HFFc6 (cell line): ENCODE data around the gene RAB29. TPM values are rescaled to one million over a fixed set of nuclear protein-coding genes. Genes with fewer than 3 reads are reported as not detected.

ENCODE experiments used
- DNase-seq: peaks from one replicate; pipeline ENCODE4 v3.0.0-alpha.2; 2018
- H3K27ac Mint-ChIP-seq: 2 replicates; pipeline ENCODE4 v1.8.0; 2020; ENCODE audit warnings: mild to moderate bottlenecking, mixed read lengths
- H3K27me3 Mint-ChIP-seq: 2 replicates; pipeline ENCODE4 v1.8.0; 2021; ENCODE audit warnings: mild to moderate bottlenecking, moderate library complexity, mixed read lengths; ENCODE audit not compliant: insufficient read depth
- H3K36me3 Mint-ChIP-seq: 2 replicates; pipeline ENCODE4 v1.8.0; 2021; ENCODE audit warnings: low read depth, mixed read lengths
- H3K4me1 Mint-ChIP-seq: 2 replicates; pipeline ENCODE4 v1.8.0; 2020; ENCODE audit warnings: low read depth, mixed read lengths
- H3K4me3 Mint-ChIP-seq: 2 replicates; pipeline ENCODE4 v1.8.0; 2020; ENCODE audit warnings: mild to moderate bottlenecking, moderate library complexity, mixed read lengths
- H3K9me3 Mint-ChIP-seq: 2 replicates; pipeline ENCODE4 v1.8.0; 2020; ENCODE audit warnings: mild to moderate bottlenecking, mixed read lengths
- total RNA-seq, 6 experiments: library from RNA; stranded (reverse); fragmentation: NEBNext Ultra II Directional; extraction: Animal tissue kit (Norgen Biotek cat#: 25700); gene quantifications; 2 replicates in 1 of 6; 3 replicates in 5 of 6; pipeline ENCODE4 v1.2.3, GENCODE V29; 2021
- TF ChIP-seq, protein P1 (sequence below): fragments of 200-600 bp; sonication (generic); IDR thresholded peaks from 2 replicates; pipeline ENCODE4 v1.5.0; 2021; ENCODE audit warnings: antibody characterized with exemption, mild to moderate bottlenecking

Gene RAB29
- total RNA-seq, 6 experiments from 2014 or later = 10.6 to 13.0 (median 11.5) TPM

DNA sequence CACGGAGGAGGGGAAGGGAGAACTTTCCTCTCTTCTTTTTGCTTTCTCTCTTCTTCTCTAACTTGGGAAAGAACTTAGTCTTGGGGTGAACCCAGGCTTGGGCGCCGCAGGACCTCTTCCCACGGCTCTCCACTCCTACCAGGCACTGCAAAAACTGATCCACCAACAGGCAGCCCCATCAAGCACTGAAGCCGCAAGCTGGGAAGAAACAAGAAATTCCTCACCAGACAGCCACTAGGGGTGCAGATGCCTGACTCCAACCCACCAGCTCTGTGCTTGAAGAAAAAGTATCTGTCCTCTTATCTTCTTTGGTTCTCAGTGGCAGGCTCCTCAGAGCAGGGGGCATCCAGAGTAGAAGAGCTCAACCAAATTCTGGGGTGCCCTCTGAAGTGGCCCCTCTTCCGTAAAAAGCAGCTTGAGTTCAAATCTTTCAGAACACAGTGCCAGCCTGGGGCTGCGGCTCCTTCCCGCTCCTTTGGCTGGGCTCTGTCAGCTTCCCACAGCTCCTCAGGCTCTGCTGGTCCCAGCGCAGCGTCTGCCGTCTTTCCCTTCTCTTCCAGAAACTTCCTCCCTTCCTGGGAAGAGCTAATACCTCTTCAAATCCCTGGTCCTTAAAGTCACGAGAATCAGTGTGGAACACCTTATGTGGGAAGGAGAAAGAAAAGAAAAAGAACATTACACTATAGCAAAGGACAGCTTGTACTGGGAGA is 35.3 kb upstream of the RAB29 start:
- H3K27me3 Mint-ChIP-seq = peaks cover 4% of the 10 kb centered on the region
- no peaks in the 10 kb centered on the region for H3K9me3 Mint-ChIP-seq
- peaks cover 15% of the 10 kb centered on the region for H3K36me3 Mint-ChIP-seq
- H3K27ac Mint-ChIP-seq = no peak overlapping the region; the same call in 1 of the 2 replicates
- no peak overlapping the region for H3K4me3 Mint-ChIP-seq
- TF ChIP-seq, protein P1, sequence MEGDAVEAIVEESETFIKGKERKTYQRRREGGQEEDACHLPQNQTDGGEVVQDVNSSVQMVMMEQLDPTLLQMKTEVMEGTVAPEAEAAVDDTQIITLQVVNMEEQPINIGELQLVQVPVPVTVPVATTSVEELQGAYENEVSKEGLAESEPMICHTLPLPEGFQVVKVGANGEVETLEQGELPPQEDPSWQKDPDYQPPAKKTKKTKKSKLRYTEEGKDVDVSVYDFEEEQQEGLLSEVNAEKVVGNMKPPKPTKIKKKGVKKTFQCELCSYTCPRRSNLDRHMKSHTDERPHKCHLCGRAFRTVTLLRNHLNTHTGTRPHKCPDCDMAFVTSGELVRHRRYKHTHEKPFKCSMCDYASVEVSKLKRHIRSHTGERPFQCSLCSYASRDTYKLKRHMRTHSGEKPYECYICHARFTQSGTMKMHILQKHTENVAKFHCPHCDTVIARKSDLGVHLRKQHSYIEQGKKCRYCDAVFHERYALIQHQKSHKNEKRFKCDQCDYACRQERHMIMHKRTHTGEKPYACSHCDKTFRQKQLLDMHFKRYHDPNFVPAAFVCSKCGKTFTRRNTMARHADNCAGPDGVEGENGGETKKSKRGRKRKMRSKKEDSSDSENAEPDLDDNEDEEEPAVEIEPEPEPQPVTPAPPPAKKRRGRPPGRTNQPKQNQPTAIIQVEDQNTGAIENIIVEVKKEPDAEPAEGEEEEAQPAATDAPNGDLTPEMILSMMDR = peak; percentile 53
- no peak for DNase-seq
- H3K4me1 Mint-ChIP-seq = peaks cover 40% of the 10 kb centered on the region

DNA sequence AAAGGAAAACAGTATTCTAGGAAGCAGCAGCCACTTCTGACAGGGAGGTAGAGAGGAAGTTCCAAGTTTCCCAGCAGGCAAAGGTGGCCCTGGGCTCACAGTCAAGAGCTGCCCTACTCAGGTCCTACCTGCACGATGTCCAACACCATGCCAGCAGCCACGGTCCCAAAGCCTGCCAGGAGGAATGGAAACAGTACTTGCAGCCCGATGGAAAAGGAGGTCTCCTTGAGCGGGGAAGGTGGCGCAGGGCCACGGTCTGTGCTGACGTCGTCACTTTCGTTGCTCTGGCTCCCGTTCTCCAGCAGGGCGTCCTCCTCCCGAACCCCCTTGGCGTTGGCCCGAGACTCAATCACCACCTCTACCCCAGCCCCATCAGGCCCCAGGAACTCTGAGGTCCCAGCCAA is 34.7 kb upstream of the RAB29 start:
- Mint-ChIP-seq H3K27ac (no peak overlapping the region), H3K27me3 (peaks cover 4% of the 10 kb centered on the region), H3K9me3 (no peaks in the 10 kb centered on the region), H3K4me3 (no peak overlapping the region), H3K4me1 (peaks cover 47% of the 10 kb centered on the region), H3K36me3 (peaks cover 15% of the 10 kb centered on the region)
- TF ChIP-seq, protein P1 = no peak
- DNase-seq = no peak

DNA sequence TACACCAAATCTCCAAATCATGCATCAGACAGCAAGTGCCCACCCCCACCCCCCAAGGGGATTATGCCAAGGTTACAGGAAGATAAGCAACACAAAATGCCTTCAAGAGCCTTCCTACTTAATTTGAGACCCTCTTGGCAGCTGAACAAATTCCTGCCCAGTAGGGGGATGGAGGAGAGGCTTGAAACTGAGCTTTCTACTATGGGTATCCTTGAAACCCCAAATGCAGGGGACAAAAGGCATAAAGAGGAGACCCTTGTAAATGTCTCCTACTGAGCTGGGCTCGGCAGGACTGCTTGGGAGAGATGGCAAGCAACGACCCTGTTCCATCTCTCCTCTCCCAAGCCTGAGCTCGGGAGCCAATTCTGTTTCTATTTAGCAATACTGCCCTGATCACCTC is 34.2 kb upstream of the RAB29 start:
- Mint-ChIP-seq H3K4me3 (no peak overlapping the region), H3K4me1 (peaks cover 48% of the 10 kb centered on the region), H3K27me3 (peaks cover 4% of the 10 kb centered on the region), H3K9me3 (no peaks in the 10 kb centered on the region), H3K27ac (no peak overlapping the region), H3K36me3 (peaks cover 15% of the 10 kb centered on the region)
- DNase-seq = no peak
- TF ChIP-seq, protein P1 = no peak

DNA sequence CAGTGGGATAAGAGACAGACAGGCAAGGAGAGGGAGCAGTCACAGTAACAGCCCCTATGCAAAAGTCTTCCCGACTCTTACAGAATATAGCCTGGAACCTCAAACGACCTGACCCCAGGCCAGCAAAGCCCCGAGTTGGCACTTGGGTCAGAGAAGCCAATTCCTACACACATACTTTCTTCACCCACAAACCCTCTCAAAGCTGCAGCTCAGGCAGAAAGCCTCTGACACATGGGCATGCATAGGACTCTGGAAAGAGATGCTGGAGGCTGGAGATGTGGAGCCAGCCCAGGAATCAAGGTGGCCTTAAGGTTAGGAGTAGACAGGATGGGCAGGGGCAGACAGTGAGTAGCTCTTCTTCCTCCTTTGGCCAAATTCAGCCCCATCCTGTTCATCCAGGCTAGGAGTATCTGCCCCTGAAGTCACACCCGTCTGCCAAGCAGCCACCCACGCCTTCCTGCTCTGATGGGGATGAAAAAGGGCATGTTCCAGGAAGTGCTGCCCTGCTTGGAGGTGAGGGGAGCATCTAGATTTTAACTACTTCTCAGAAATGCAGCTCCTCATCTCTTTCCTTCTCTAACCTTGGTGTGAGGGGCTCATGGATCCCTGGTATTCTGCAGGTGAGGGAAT is 29.9 kb upstream of the RAB29 start:
- H3K4me3 Mint-ChIP-seq = no peak overlapping the region
- TF ChIP-seq, protein P1 = no peak
- H3K36me3 Mint-ChIP-seq = peaks cover 8% of the 10 kb centered on the region; the same call in 1 of the 2 replicates
- H3K4me1 Mint-ChIP-seq = peaks cover 16% of the 10 kb centered on the region
- no peak for DNase-seq
- no peaks in the 10 kb centered on the region for H3K9me3 Mint-ChIP-seq
- no peaks in the 10 kb centered on the region for H3K27me3 Mint-ChIP-seq
- no peak overlapping the region for H3K27ac Mint-ChIP-seq

DNA sequence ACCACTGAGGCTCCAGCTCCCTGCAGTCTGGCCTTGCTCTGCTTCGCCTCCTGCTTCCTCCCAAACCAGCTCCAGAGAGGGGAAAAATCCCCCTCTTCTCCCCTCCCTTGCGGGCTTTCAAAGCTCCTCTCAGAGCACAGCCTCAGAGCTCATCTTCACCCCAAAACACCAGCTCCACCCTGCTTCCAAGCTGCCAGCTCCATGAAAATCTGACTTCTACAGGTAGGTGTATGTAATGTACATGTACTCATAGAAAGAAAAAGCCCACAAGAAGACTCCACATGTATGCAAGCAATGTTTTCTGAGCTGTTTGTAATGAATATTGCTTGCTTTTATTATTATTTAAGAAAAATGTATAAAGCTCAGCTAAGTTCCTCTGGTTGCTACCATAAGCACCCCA is 29.3 kb upstream of the RAB29 start:
- peaks cover 8% of the 10 kb centered on the region; the same call in 1 of the 2 replicates for H3K36me3 Mint-ChIP-seq
- TF ChIP-seq, protein P1 = no peak
- no peak overlapping the region for H3K27ac Mint-ChIP-seq
- DNase-seq = no peak
- H3K4me3 Mint-ChIP-seq = no peak overlapping the region
- H3K27me3 Mint-ChIP-seq = no peaks in the 10 kb centered on the region
- H3K4me1 Mint-ChIP-seq = peaks cover 16% of the 10 kb centered on the region
- no peaks in the 10 kb centered on the region for H3K9me3 Mint-ChIP-seq
